ENCODE measurements around the gene SNRPF. TPM values are rescaled to one million over a fixed set of nuclear protein-coding genes. Genes with fewer than 3 reads are reported as not detected.

The SNRPF gene
- polyA plus RNA-seq, 1 donor: 104 TPM

Other genes starting within 250 kb of the SNRPF start
- 99.8 TPM for gene NTN4, start 68.2 kb upstream of the SNRPF start, polyA plus RNA-seq (ENCODE audit: insufficient read length)
- gene CCDC38, start 83.7 kb downstream of the SNRPF start, polyA plus RNA-seq (ENCODE audit: insufficient read length): 1.1 TPM
- 1.5 TPM for gene AMDHD1, start 84.4 kb downstream of the SNRPF start, polyA plus RNA-seq (ENCODE audit: insufficient read length)
- 1.5 TPM for gene HAL, start 137.4 kb downstream of the SNRPF start, polyA plus RNA-seq (ENCODE audit: insufficient read length)
- gene LTA4H, start 176.6 kb downstream of the SNRPF start, polyA plus RNA-seq (ENCODE audit: insufficient read length): 146 TPM